Keratinocyte (primary cell): ENCODE measurements around the gene DPEP2NB. TPM values are rescaled to one million over a fixed set of nuclear protein-coding genes. Genes with fewer than 3 reads are reported as not detected.

ENCODE experiments used
- DNase-seq: peaks from one replicate; pipeline ENCODE4 v3.0.0-alpha.2; 2011; ENCODE audit warnings: low read depth, missing footprints, low spot score
- FAIRE-seq: peaks from 2 replicates; lab custom pipeline; 2011; peaks lifted over from hg19 to GRCh38; lab: Jason Lieb, UNC
- H2AFZ ChIP-seq: 2 replicates; pipeline ENCODE4 v1.6.0; 2012; ENCODE audit warnings: low read length, control low read depth, inconsistent platforms; ENCODE audit not compliant: control insufficient read depth
- H3K27ac ChIP-seq: 2 replicates; pipeline ENCODE4 v1.5.1; 2011; ENCODE audit warnings: low read length; ENCODE audit not compliant: control insufficient read depth, insufficient read depth
- H3K27me3 ChIP-seq: 3 replicates; pipeline ENCODE4 v1.6.0; 2011; ENCODE audit warnings: low read length; ENCODE audit not compliant: control insufficient read depth, insufficient read depth; ENCODE audit errors: extremely low read depth
- H3K36me3 ChIP-seq, 2 experiments: 2 replicates in 1 of 2; 3 replicates in 1 of 2; pipeline ENCODE4 v1.5.1; 2011; ENCODE audit warnings: low read length in 2 of 2, mild to moderate bottlenecking in 1 of 2; ENCODE audit not compliant: control insufficient read depth in 2 of 2, insufficient read depth in 2 of 2; ENCODE audit errors: extremely low read depth in 1 of 2
- H3K4me1 ChIP-seq: 3 replicates; pipeline ENCODE4 v1.5.1; 2011; ENCODE audit warnings: low read length; ENCODE audit not compliant: control insufficient read depth, insufficient read depth; ENCODE audit errors: extremely low read depth
- H3K4me2 ChIP-seq: 3 replicates; pipeline ENCODE4 v1.6.0; 2011; ENCODE audit warnings: low read depth, low read length; ENCODE audit not compliant: control insufficient read depth, insufficient read depth; ENCODE audit errors: extremely low read depth
- H3K4me3 ChIP-seq, 3 experiments: fragments of 200-600 bp in 1 of 3; sonication (generic) in 1 of 3; 2 replicates in 2 of 3; 3 replicates in 1 of 3; pipeline ENCODE4 v1.5.1; 2011 to 2016; ENCODE audit warnings: low read length in 3 of 3, mild to moderate bottlenecking in 3 of 3, control low read depth in 2 of 3, inconsistent platforms in 1 of 3, low read depth in 1 of 3, mixed read lengths in 1 of 3, mixed run types in 1 of 3, moderate library complexity in 1 of 3; ENCODE audit not compliant: control insufficient read depth in 2 of 3, insufficient read depth in 2 of 3; ENCODE audit errors: extremely low read depth in 1 of 3
- H3K79me2 ChIP-seq: 2 replicates; pipeline ENCODE4 v1.6.0; 2012; ENCODE audit warnings: low read length; ENCODE audit not compliant: control insufficient read depth, insufficient read depth
- H3K9ac ChIP-seq: 3 replicates; pipeline ENCODE4 v1.6.0; 2011; ENCODE audit warnings: low read length; ENCODE audit not compliant: control insufficient read depth, insufficient read depth; ENCODE audit errors: extremely low read depth
- H3K9me1 ChIP-seq: 3 replicates; pipeline ENCODE4 v1.6.0; 2011; ENCODE audit warnings: low read length; ENCODE audit not compliant: control insufficient read depth, insufficient read depth; ENCODE audit errors: extremely low read depth
- H3K9me3 ChIP-seq: 2 replicates; pipeline ENCODE4 v1.5.1; 2012; ENCODE audit warnings: low read depth, low read length; ENCODE audit not compliant: control insufficient read depth
- H4K20me1 ChIP-seq: 3 replicates; pipeline ENCODE4 v1.6.0; 2011; ENCODE audit warnings: low read length; ENCODE audit not compliant: control insufficient read depth, insufficient read depth; ENCODE audit errors: extremely low read depth
- EZH2 ChIP-seq: IDR thresholded peaks from one replicate; pipeline ENCODE4 v1.6.1; 2012; ENCODE audit warnings: inconsistent platforms, mild to moderate bottlenecking, low read length, moderate library complexity
- dilution Hi-C: fragments of 300-500 bp; cut with MboI; formaldehyde crosslinking; loops from one replicate; pipeline ENCODE4 v1.7.0; 2020; ENCODE audit warnings: low sequenced_read_pairs; ENCODE audit not compliant: extremely low pct_ligation_motif_present
- polyA plus RNA-seq, 5 experiments: library from polyadenylated mRNA; depleted of rRNA in 3 of 5; stranded (reverse) in 3 of 5; stranded (forward) in 1 of 5; unstranded in 1 of 5; fragments of >200 nt; gene quantifications; 1 replicate in 1 of 5; 2 replicates in 3 of 5; 3 replicates in 1 of 5; pipeline versions ENCODE4 v1.2.1 to v1.2.3, GENCODE V29; 2011 to 2012; ENCODE audit warnings: missing spikeins in 2 of 5, low read depth in 1 of 5, low replicate concordance in 1 of 5
- TF ChIP-seq, protein P1 (sequence below), 3 experiments: IDR thresholded peaks in 1 of 3; conservative IDR thresholded peaks in 1 of 3; optimal IDR thresholded peaks in 1 of 3; 2 replicates in 2 of 3; 3 replicates in 1 of 3; pipeline versions ENCODE3 to v1.5.1; 2011; ENCODE audit warnings: low read length in 3 of 3, mild to moderate bottlenecking in 3 of 3, moderate library complexity in 2 of 3, control low read depth in 1 of 3, inconsistent platforms in 1 of 3; ENCODE audit not compliant: insufficient read depth in 2 of 3; ENCODE audit errors: extremely low read depth in 1 of 3

DPEP2NB gene
- polyA plus RNA-seq, 1 donor (not counting 4 experiments of a cell fraction or from before 2014, with no cell fraction given), result 0.05 TPM

GRCh38 chr16:67965668-67966548 is 49.8 kb downstream of the DPEP2NB start:
- H3K9me1 ChIP-seq, result peaks cover 7% of the 10 kb centered on the region
- TF ChIP-seq, protein P1, sequence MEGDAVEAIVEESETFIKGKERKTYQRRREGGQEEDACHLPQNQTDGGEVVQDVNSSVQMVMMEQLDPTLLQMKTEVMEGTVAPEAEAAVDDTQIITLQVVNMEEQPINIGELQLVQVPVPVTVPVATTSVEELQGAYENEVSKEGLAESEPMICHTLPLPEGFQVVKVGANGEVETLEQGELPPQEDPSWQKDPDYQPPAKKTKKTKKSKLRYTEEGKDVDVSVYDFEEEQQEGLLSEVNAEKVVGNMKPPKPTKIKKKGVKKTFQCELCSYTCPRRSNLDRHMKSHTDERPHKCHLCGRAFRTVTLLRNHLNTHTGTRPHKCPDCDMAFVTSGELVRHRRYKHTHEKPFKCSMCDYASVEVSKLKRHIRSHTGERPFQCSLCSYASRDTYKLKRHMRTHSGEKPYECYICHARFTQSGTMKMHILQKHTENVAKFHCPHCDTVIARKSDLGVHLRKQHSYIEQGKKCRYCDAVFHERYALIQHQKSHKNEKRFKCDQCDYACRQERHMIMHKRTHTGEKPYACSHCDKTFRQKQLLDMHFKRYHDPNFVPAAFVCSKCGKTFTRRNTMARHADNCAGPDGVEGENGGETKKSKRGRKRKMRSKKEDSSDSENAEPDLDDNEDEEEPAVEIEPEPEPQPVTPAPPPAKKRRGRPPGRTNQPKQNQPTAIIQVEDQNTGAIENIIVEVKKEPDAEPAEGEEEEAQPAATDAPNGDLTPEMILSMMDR (optimal IDR thresholded peaks at IDR 0.05 in 1 of 3, IDR thresholded peaks at IDR 0.05 in 1 of 3, conservative IDR thresholded peaks at IDR 0.05 in 1 of 3; ENCODE audit: extremely low read depth in 1 of 3, insufficient read depth in 2 of 3, low read length in 3 of 3), result no peak
- no peak for TF ChIP-seq EZH2
- peak overlapping the region; percentile 94 for H3K9ac ChIP-seq
- H3K27me3 ChIP-seq, result no peaks in the 10 kb centered on the region
- peaks cover 70% of the 10 kb centered on the region for H3K4me1 ChIP-seq
- DNase-seq (peak; percentile 64), FAIRE-seq (peak; percentile 71)
- H4K20me1 ChIP-seq, result peaks cover 7% of the 10 kb centered on the region
- H3K4me2 ChIP-seq, result peak overlapping the region; percentile 83
- no peak overlapping the region for H2AFZ ChIP-seq
- peak overlapping the region; percentile 64 to 91 (median 73) for H3K4me3 ChIP-seq
- no peaks in the 10 kb centered on the region for H3K9me3 ChIP-seq
- H3K79me2 ChIP-seq, result peaks cover 38% of the 10 kb centered on the region
- dilution Hi-C loops, result no loop called here
- peaks cover 4 to 30% of the 10 kb centered on the region in 2 experiments for H3K36me3 ChIP-seq
- H3K27ac ChIP-seq, result peak overlapping the region; percentile 89

DNA sequence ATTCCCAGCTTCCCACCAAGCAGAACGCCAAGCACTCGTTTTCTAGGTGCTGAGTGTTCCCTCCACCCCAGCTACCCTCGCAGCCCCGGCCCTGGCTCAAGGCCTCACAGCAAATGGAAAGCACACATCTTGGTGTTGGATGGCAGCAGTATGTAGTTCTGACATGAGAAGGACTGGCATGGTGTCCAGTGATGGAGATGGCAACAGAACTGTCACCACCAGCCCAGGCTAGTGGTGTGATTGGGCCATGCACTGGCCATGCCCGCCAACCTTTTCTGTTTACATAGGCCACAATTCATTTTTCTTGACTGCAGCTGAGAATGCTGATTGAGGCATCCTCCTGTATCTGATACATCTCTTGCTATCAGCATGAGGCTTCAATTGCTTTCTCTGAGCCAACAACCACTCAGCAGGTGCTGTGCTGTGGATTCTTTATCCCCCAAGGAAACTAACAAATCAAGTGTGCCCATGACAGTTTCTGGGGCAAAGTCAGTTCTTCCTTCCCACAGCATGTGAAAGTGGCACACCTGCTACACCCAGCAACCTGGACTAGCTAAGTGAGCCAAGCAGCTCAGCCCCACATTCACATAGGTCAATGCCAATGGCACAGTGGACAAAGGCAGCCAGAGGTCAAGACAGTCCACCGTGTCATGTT is 51.1 kb downstream of the DPEP2NB start:
- Histone ChIP-seq H3K4me3 (no peak overlapping the region), H4K20me1 (peaks cover 9% of the 10 kb centered on the region), H2AFZ (no peak overlapping the region), H3K27ac (no peak overlapping the region), H3K9me3 (no peaks in the 10 kb centered on the region), H3K4me1 (peaks cover 83% of the 10 kb centered on the region), H3K27me3 (no peaks in the 10 kb centered on the region), H3K9me1 (peaks cover 8% of the 10 kb centered on the region), H3K36me3 (peaks cover 17 to 42% of the 10 kb centered on the region in 2 experiments), H3K79me2 (peaks cover 46% of the 10 kb centered on the region), H3K9ac (no peak overlapping the region), H3K4me2 (peak overlapping the region; percentile 4)
- FAIRE-seq (peak; percentile 5), DNase-seq (no peak)
- TF ChIP-seq EZH2, result no peak
- TF ChIP-seq, protein P1 (optimal IDR thresholded peaks at IDR 0.05 in 1 of 3, IDR thresholded peaks at IDR 0.05 in 1 of 3, conservative IDR thresholded peaks at IDR 0.05 in 1 of 3; ENCODE audit: extremely low read depth in 1 of 3, insufficient read depth in 2 of 3, low read length in 3 of 3), result no peak
- dilution Hi-C loops, result no loop called here
